Smooth muscle cell (in vitro differentiated cells): ENCODE measurements around the gene RPL13. TPM values are rescaled to one million over a fixed set of nuclear protein-coding genes. Genes with fewer than 3 reads are reported as not detected.
"Not testable (repeated sequence)": the region's sequence is repeated elsewhere in the genome, so short reads cannot be mapped to it uniquely, and the experiment has no call there.

Experiments used
- DNase-seq: peaks from one replicate; lab custom pipeline; 2025; ENCODE audit not compliant: unreplicated experiment; lab: John Stamatoyannopoulos, UW
- H2AFZ ChIP-seq: fragments of 200-600 bp; sonication (generic); 2 replicates; pipeline ENCODE4 v1.6.0; 2016; ENCODE audit warnings: antibody characterized with exemption, low read depth, mild to moderate bottlenecking
- H3F3A ChIP-seq: fragments of 200-600 bp; sonication (generic); 2 replicates; pipeline ENCODE4 v1.6.0; 2017; ENCODE audit warnings: antibody characterized with exemption, low read depth
- H3K27ac ChIP-seq: fragments of 200-600 bp; sonication (generic); 2 replicates; pipeline ENCODE4 v1.5.1; 2016; ENCODE audit warnings: low read depth, mild to moderate bottlenecking
- H3K27me3 ChIP-seq: fragments of 200-600 bp; sonication (generic); 2 replicates; pipeline ENCODE4 v1.6.1; 2016; ENCODE audit warnings: low read depth, mild to moderate bottlenecking
- H3K36me3 ChIP-seq: fragments of 200-600 bp; sonication (generic); 2 replicates; pipeline ENCODE4 v1.5.1; 2016; ENCODE audit warnings: low read depth
- H3K4me1 ChIP-seq: fragments of 200-600 bp; sonication (generic); 2 replicates; pipeline ENCODE4 v1.5.1; 2016; ENCODE audit warnings: low read depth
- H3K4me2 ChIP-seq: fragments of 200-600 bp; sonication (generic); 2 replicates; pipeline ENCODE4 v1.6.0; 2016; ENCODE audit warnings: mild to moderate bottlenecking
- H3K4me3 ChIP-seq: fragments of 200-600 bp; sonication (generic); 2 replicates; pipeline ENCODE4 v1.5.1; 2016; ENCODE audit warnings: mild to moderate bottlenecking
- H3K79me2 ChIP-seq: fragments of 200-600 bp; sonication (generic); 2 replicates; pipeline ENCODE4 v1.6.0; 2016; ENCODE audit warnings: low read depth, mild to moderate bottlenecking
- H3K9ac ChIP-seq: fragments of 200-600 bp; sonication (generic); 2 replicates; pipeline ENCODE4 v1.6.0; 2016; ENCODE audit warnings: low read depth
- H3K9me3 ChIP-seq: fragments of 200-600 bp; sonication (generic); replicated peaks from 2 replicates; pipeline ENCODE4 v1.5.1; 2016; ENCODE audit warnings: low read depth
- H4K20me1 ChIP-seq: fragments of 200-600 bp; sonication (generic); 2 replicates; pipeline ENCODE4 v1.6.0; 2016; ENCODE audit warnings: low read depth
- CTCF ChIP-seq: fragments of 200-600 bp; sonication (generic); IDR thresholded peaks from 2 replicates; pipeline ENCODE4 v1.5.1; 2017; ENCODE audit warnings: borderline replicate concordance, mild to moderate bottlenecking, antibody characterized with exemption; ENCODE audit not compliant: insufficient read depth, poor library complexity, severe bottlenecking
- WGBS: methylation state at CpG from one replicate; pipeline ENCODE4 v1.1.7; 2016; ENCODE audit warnings: low lambda C conversion rate; 5-methylcytosine and 5-hydroxymethylcytosine counted together
- polyA plus RNA-seq: library from polyadenylated mRNA; unstranded; fragments of >200 nt; fragmentation: Nextera tagmentation; extraction: Ambion mirVana; gene quantifications from 2 replicates; pipeline ENCODE4 v1.2.1, GENCODE V29; 2016
- total RNA-seq: library from RNA; depleted of rRNA; stranded (reverse); fragments of >200 nt; gene quantifications from 2 replicates; pipeline ENCODE4 v1.2.3, GENCODE V29; 2014

Gene RPL13
- total and polyA plus RNA-seq, 2 experiments from 2014 or later = 1,063 to 3,917 TPM

- WGBS = 87% methylated on average over 23 of the region's 23 CpGs
- H3K79me2 ChIP-seq = no peaks in the 10 kb centered on the region
- peaks cover 8% of the 10 kb centered on the region for H3K4me1 ChIP-seq
- no peaks in the 10 kb centered on the region for H3K36me3 ChIP-seq
- H3K4me3 ChIP-seq = no peak overlapping the region
- peaks cover under 1% of the 10 kb centered on the region for H3K27me3 ChIP-seq
- TF ChIP-seq CTCF = no peak
- H2AFZ ChIP-seq = no peak overlapping the region
- H4K20me1 ChIP-seq = peaks cover 23% of the 10 kb centered on the region
- H3F3A ChIP-seq = no peaks in the 10 kb centered on the region
- DNase-seq = no peak
- no peak overlapping the region for H3K9ac ChIP-seq
- H3K9me3 ChIP-seq = no peaks in the 10 kb centered on the region
- H3K27ac ChIP-seq = no peak overlapping the region
- H3K4me2 ChIP-seq = no peak overlapping the region
Observed at GRCh38 chr16:89569506-89570341, 9.2 kb downstream of the RPL13 start.

- no peak for TF ChIP-seq CTCF
- Histone ChIP-seq H3K36me3 (no peaks in the 10 kb centered on the region), H3F3A (no peaks in the 10 kb centered on the region), H3K4me1 (peaks cover 13% of the 10 kb centered on the region), H3K4me3 (no peak overlapping the region), H3K79me2 (no peaks in the 10 kb centered on the region), H3K27ac (no peak overlapping the region), H3K9ac (no peak overlapping the region), H3K27me3 (peaks cover 8% of the 10 kb centered on the region), H3K4me2 (no peak overlapping the region), H4K20me1 (peaks cover 16% of the 10 kb centered on the region), H3K9me3 (no peaks in the 10 kb centered on the region), H2AFZ (no peak overlapping the region)
- no peak for DNase-seq
- 91% methylated on average over 12 of the region's 30 CpGs for WGBS
Observed at GRCh38 chr16:89570342-89570923, 10.0 kb downstream of the RPL13 start.

- H3K4me3 ChIP-seq, H3K4me1 ChIP-seq, H3K36me3 ChIP-seq, DNase-seq, H3K9ac ChIP-seq, H3K27ac ChIP-seq, H3K79me2 ChIP-seq, H2AFZ ChIP-seq, H4K20me1 ChIP-seq, H3F3A ChIP-seq, H3K4me2 ChIP-seq, H3K9me3 ChIP-seq: not testable (repeated sequence)
- H3K27me3 ChIP-seq = peaks cover 12% of the 10 kb centered on the region
- 97% methylated on average over 3 of the region's 36 CpGs for WGBS
Observed at GRCh38 chr16:89570983-89571598, 10.6 kb downstream of the RPL13 start.

- Histone ChIP-seq H3K27ac (no peak overlapping the region), H3F3A (no peaks in the 10 kb centered on the region), H4K20me1 (peaks cover 4% of the 10 kb centered on the region), H3K36me3 (no peaks in the 10 kb centered on the region), H3K4me2 (no peak overlapping the region), H3K27me3 (peaks cover 17% of the 10 kb centered on the region), H3K9ac (no peak overlapping the region), H3K4me1 (peaks cover 6% of the 10 kb centered on the region), H3K9me3 (no peaks in the 10 kb centered on the region), H2AFZ (no peak overlapping the region), H3K4me3 (no peak overlapping the region), H3K79me2 (no peaks in the 10 kb centered on the region)
- TF ChIP-seq CTCF = no peak
- DNase-seq = no peak
- WGBS = 92% methylated on average over 18 of the region's 18 CpGs
Observed at GRCh38 chr16:89571636-89572035, 11.2 kb downstream of the RPL13 start.
